Epithelial cell of proximal tubule (primary cell): ENCODE measurements around the gene RALBP1. TPM values are rescaled to one million over a fixed set of nuclear protein-coding genes. Genes with fewer than 3 reads are reported as not detected.

Source experiments
- DNase-seq: peaks from one replicate; pipeline ENCODE4 v3.0.0-alpha.2; 2011; ENCODE audit warnings: low read depth
- H3K4me3 ChIP-seq: 2 replicates; pipeline ENCODE4 v1.5.1; 2011; ENCODE audit warnings: low read depth, mild to moderate bottlenecking, low read length
- CTCF ChIP-seq: conservative IDR thresholded peaks from 2 replicates; pipeline ENCODE4 v1.5.1; 2012; ENCODE audit warnings: low read depth, mild to moderate bottlenecking, low read length
- total RNA-seq: library from RNA; depleted of rRNA; stranded (reverse); fragments of >200 nt; gene quantifications from 2 replicates; pipeline ENCODE4 v1.2.3, GENCODE V29; 2015

The RALBP1 gene
- total RNA-seq, 1 donor from 2014 or later: 57.5 TPM

- no peak for DNase-seq
- no peak for TF ChIP-seq CTCF
- no peak overlapping the region for H3K4me3 ChIP-seq
Observed at GRCh38 chr18:9581667-9582066, 106.4 kb downstream of the RALBP1 start.

DNA sequence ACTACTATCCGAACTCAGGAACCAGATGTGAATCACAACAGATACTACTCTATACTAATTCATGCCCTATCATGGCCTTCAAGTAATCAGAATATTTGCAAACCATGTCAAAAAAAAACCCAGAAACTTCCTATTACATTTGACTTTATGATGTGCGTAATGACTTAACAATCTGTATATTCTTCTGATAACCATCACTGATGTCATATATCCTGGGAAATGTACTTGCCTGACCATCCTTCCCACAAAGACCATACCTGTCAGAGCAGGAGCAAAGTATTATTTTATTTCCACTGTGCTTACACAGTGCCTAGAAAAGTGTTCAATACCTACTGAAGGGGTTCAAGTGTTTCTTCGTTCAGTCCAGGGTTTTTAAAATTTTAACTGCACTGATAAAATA lies 111.5 kb downstream of the RALBP1 start:
- no peak overlapping the region for H3K4me3 ChIP-seq
- no peak for TF ChIP-seq CTCF
- no peak for DNase-seq

Other genes with a start within 250 kb of the RALBP1 start
- gene TWSG1, start 140.7 kb upstream of the RALBP1 start, total RNA-seq: 40.5 and 47.8 TPM in 2 replicates
- 82.0 and 96.8 TPM in 2 replicates for gene PPP4R1, start 139.0 kb downstream of the RALBP1 start, total RNA-seq
- 17.7 and 31.2 TPM in 2 replicates for gene RAB31, start 232.8 kb downstream of the RALBP1 start, total RNA-seq